ENCODE results near the gene PAX8.

- TF ChIP-seq MAX (IDR thresholded peaks at IDR 0.05; ENCODE audit: low read depth) (no peak), NRF1 (IDR thresholded peaks at IDR 0.05; ENCODE audit: low read depth, low read length) (no peak), YY1 (IDR thresholded peaks at IDR 0.05; ENCODE audit: low read depth) (no peak), EP300 (IDR thresholded peaks at IDR 0.05; ENCODE audit: borderline replicate concordance in 1 of 2, low read depth in 1 of 2, low read length in 1 of 2) (no peak), CTCF (IDR thresholded peaks at IDR 0.05) (no peak)
Observed at GRCh38 chr2:113201496-113202304, 77.0 kb downstream of the PAX8 start.
